ENCODE results near the gene RHBDL3.
"Not testable (repeated sequence)": the region's sequence is repeated elsewhere in the genome, so short reads cannot be mapped to it uniquely, and the experiment has no call there.

Gene RHBDL3

GRCh38 chr17:32292094-32292493 lies 26.5 kb downstream of the RHBDL3 start:
- DNase-seq = no peak

- no peak for DNase-seq
Observed at GRCh38 chr17:32297424-32297823, 31.8 kb downstream of the RHBDL3 start.

- DNase-seq = no peak
Observed at GRCh38 chr17:32297860-32298259, 32.2 kb downstream of the RHBDL3 start.

GRCh38 chr17:32298298-32298697 lies 32.7 kb downstream of the RHBDL3 start:
- DNase-seq = no peak

GRCh38 chr17:32298721-32299579 lies 33.3 kb downstream of the RHBDL3 start:
- DNase-seq = no peak

GRCh38 chr17:32299580-32300164 lies 34.0 kb downstream of the RHBDL3 start:
- DNase-seq = no peak

GRCh38 chr17:32302037-32302436 lies 36.4 kb downstream of the RHBDL3 start:
- no peak for DNase-seq

GRCh38 chr17:32302860-32303649 lies 37.4 kb downstream of the RHBDL3 start:
- no peak for DNase-seq

- no peak for DNase-seq
Observed at GRCh38 chr17:32303781-32304288, 38.2 kb downstream of the RHBDL3 start.

GRCh38 chr17:32305049-32305448 lies 39.4 kb downstream of the RHBDL3 start:
- no peak for DNase-seq

- DNase-seq = no peak
Observed at GRCh38 chr17:32307658-32308057, 42.0 kb downstream of the RHBDL3 start.

GRCh38 chr17:32311028-32311536 lies 45.5 kb downstream of the RHBDL3 start:
- no peak for DNase-seq

- no peak for DNase-seq
Observed at GRCh38 chr17:32314636-32315035, 49.0 kb downstream of the RHBDL3 start.

GRCh38 chr17:32315171-32315570 lies 49.5 kb downstream of the RHBDL3 start:
- no peak for DNase-seq

GRCh38 chr17:32316653-32317052 lies 51.0 kb downstream of the RHBDL3 start:
- DNase-seq = not testable (repeated sequence)

GRCh38 chr17:32317353-32317752 lies 51.7 kb downstream of the RHBDL3 start:
- DNase-seq = no peak

- DNase-seq = no peak
Observed at GRCh38 chr17:32318071-32318470, 52.4 kb downstream of the RHBDL3 start.

- DNase-seq = peak; percentile 80 to 83
Observed at GRCh38 chr17:32319548-32319905, 53.9 kb downstream of the RHBDL3 start.

GRCh38 chr17:32320080-32320479 lies 54.4 kb downstream of the RHBDL3 start:
- DNase-seq = not testable (repeated sequence)

- DNase-seq = no peak
Observed at GRCh38 chr17:32320847-32321246, 55.2 kb downstream of the RHBDL3 start.

GRCh38 chr17:32323046-32323445 lies 57.4 kb downstream of the RHBDL3 start:
- DNase-seq = no peak

- DNase-seq = peak in 1 of 2 donors; percentile 7
Observed at GRCh38 chr17:32323811-32324491, 58.3 kb downstream of the RHBDL3 start.

GRCh38 chr17:32327911-32328310 lies 62.3 kb downstream of the RHBDL3 start:
- DNase-seq = no peak

Data from stimulated activated CD4-positive, alpha-beta T cell treated with anti-CD3 and anti-CD28 coated beads, Interleukin-2, amount 100 ng/mL, for 48 hours (primary cell).